Measurements from ENCODE around the gene IGSF6.
"Not testable (repeated sequence)": the region's sequence is repeated elsewhere in the genome, so short reads cannot be mapped to it uniquely, and the experiment has no call there.

IGSF6 gene

GRCh38 chr16:21652453-21652852 is at the start of gene IGSF6:
TSS of gene IGSF6 (minus strand) at chr16:21652608. CDS start at chr16:21652598, 10 bp downstream.
- Histone ChIP-seq H3K27ac (ENCODE audit: low read depth, low read length) (no peak within 1 kb of the TSS), H3K9me3 (ENCODE audit: control insufficient read depth, insufficient read depth, low read depth, low read length) (no peaks in the 10 kb centered on the region), H3K4me3 (ENCODE audit: low read depth, low read length) (no peak within 1 kb of the TSS), H3K4me1 (ENCODE audit: control insufficient read depth, insufficient read depth, low read length) (no peaks in the 10 kb centered on the region), H3K27me3 (ENCODE audit: control insufficient read depth, insufficient read depth, low read length) (no peaks in the 10 kb centered on the region), H3K9ac (ENCODE audit: low read length) (no peak within 1 kb of the TSS), H3K36me3 (ENCODE audit: control insufficient read depth, insufficient read depth, low read length) (peaks cover 4% of the 10 kb centered on the region)

GRCh38 chr16:21701271-21701670 is 48.9 kb upstream of the IGSF6 start:
- H3K9ac ChIP-seq (ENCODE audit: low read length) = no peak overlapping the region
- no peaks in the 10 kb centered on the region for H3K27me3 ChIP-seq (ENCODE audit: control insufficient read depth, insufficient read depth, low read length)
- H3K27ac ChIP-seq (ENCODE audit: low read depth, low read length) = no peak overlapping the region
- H3K9me3 ChIP-seq (ENCODE audit: control insufficient read depth, insufficient read depth, low read depth, low read length) = no peaks in the 10 kb centered on the region
- no peaks in the 10 kb centered on the region for H3K36me3 ChIP-seq (ENCODE audit: control insufficient read depth, insufficient read depth, low read length)
- H3K4me1 ChIP-seq (ENCODE audit: control insufficient read depth, insufficient read depth, low read length) = no peaks in the 10 kb centered on the region
- no peak overlapping the region for H3K4me3 ChIP-seq (ENCODE audit: low read depth, low read length)

GRCh38 chr16:21698169-21699032 is 46.0 kb upstream of the IGSF6 start:
- Histone ChIP-seq H3K4me1 (ENCODE audit: control insufficient read depth, insufficient read depth, low read length) (no peaks in the 10 kb centered on the region), H3K9me3 (ENCODE audit: control insufficient read depth, insufficient read depth, low read depth, low read length) (no peaks in the 10 kb centered on the region), H3K27me3 (ENCODE audit: control insufficient read depth, insufficient read depth, low read length) (no peaks in the 10 kb centered on the region), H3K9ac (ENCODE audit: low read length) (no peak overlapping the region), H3K27ac (ENCODE audit: low read depth, low read length) (no peak overlapping the region), H3K36me3 (ENCODE audit: control insufficient read depth, insufficient read depth, low read length) (no peaks in the 10 kb centered on the region), H3K4me3 (ENCODE audit: low read depth, low read length) (no peak overlapping the region)

GRCh38 chr16:21697032-21697431 is 44.6 kb upstream of the IGSF6 start:
- no peak overlapping the region for H3K9ac ChIP-seq (ENCODE audit: low read length)
- no peak overlapping the region for H3K27ac ChIP-seq (ENCODE audit: low read depth, low read length)
- no peaks in the 10 kb centered on the region for H3K9me3 ChIP-seq (ENCODE audit: control insufficient read depth, insufficient read depth, low read depth, low read length)
- H3K4me3 ChIP-seq (ENCODE audit: low read depth, low read length) = no peak overlapping the region
- H3K36me3 ChIP-seq (ENCODE audit: control insufficient read depth, insufficient read depth, low read length) = no peaks in the 10 kb centered on the region
- H3K27me3 ChIP-seq (ENCODE audit: control insufficient read depth, insufficient read depth, low read length) = no peaks in the 10 kb centered on the region
- no peaks in the 10 kb centered on the region for H3K4me1 ChIP-seq (ENCODE audit: control insufficient read depth, insufficient read depth, low read length)

- Histone ChIP-seq H3K9me3 (ENCODE audit: control insufficient read depth, insufficient read depth, low read depth, low read length) (no peaks in the 10 kb centered on the region), H3K36me3 (ENCODE audit: control insufficient read depth, insufficient read depth, low read length) (no peaks in the 10 kb centered on the region), H3K27me3 (ENCODE audit: control insufficient read depth, insufficient read depth, low read length) (no peaks in the 10 kb centered on the region), H3K4me3 (ENCODE audit: low read depth, low read length) (no peak overlapping the region), H3K4me1 (ENCODE audit: control insufficient read depth, insufficient read depth, low read length) (no peaks in the 10 kb centered on the region), H3K9ac (ENCODE audit: low read length) (no peak overlapping the region), H3K27ac (ENCODE audit: low read depth, low read length) (no peak overlapping the region)
Measured at GRCh38 chr16:21694609-21695008, 42.2 kb upstream of the IGSF6 start.

GRCh38 chr16:21690967-21691366 is 38.6 kb upstream of the IGSF6 start:
- not testable (repeated sequence) for H3K9me3 ChIP-seq (ENCODE audit: control insufficient read depth, insufficient read depth, low read depth, low read length); H3K4me3 ChIP-seq (ENCODE audit: low read depth, low read length); H3K9ac ChIP-seq (ENCODE audit: low read length); H3K27me3 ChIP-seq (ENCODE audit: control insufficient read depth, insufficient read depth, low read length); H3K27ac ChIP-seq (ENCODE audit: low read depth, low read length); H3K4me1 ChIP-seq (ENCODE audit: control insufficient read depth, insufficient read depth, low read length); H3K36me3 ChIP-seq (ENCODE audit: control insufficient read depth, insufficient read depth, low read length)

GRCh38 chr16:21689107-21689506 is 36.7 kb upstream of the IGSF6 start:
- no peaks in the 10 kb centered on the region for H3K36me3 ChIP-seq (ENCODE audit: control insufficient read depth, insufficient read depth, low read length)
- peaks cover 4% of the 10 kb centered on the region; the same call in 1 of the 2 replicates for H3K9me3 ChIP-seq (ENCODE audit: control insufficient read depth, insufficient read depth, low read depth, low read length)
- H3K4me3 ChIP-seq (ENCODE audit: low read depth, low read length) = no peak overlapping the region
- no peak overlapping the region for H3K9ac ChIP-seq (ENCODE audit: low read length)
- H3K27me3 ChIP-seq (ENCODE audit: control insufficient read depth, insufficient read depth, low read length) = no peaks in the 10 kb centered on the region
- H3K27ac ChIP-seq (ENCODE audit: low read depth, low read length) = no peak overlapping the region
- no peaks in the 10 kb centered on the region for H3K4me1 ChIP-seq (ENCODE audit: control insufficient read depth, insufficient read depth, low read length)

GRCh38 chr16:21685034-21685455 is 32.6 kb upstream of the IGSF6 start:
- H3K36me3 ChIP-seq (ENCODE audit: control insufficient read depth, insufficient read depth, low read length) = no peaks in the 10 kb centered on the region
- H3K27ac ChIP-seq (ENCODE audit: low read depth, low read length) = no peak overlapping the region
- H3K27me3 ChIP-seq (ENCODE audit: control insufficient read depth, insufficient read depth, low read length) = peaks cover 4% of the 10 kb centered on the region; the same call in 1 of the 2 replicates
- H3K9ac ChIP-seq (ENCODE audit: low read length) = no peak overlapping the region
- H3K4me1 ChIP-seq (ENCODE audit: control insufficient read depth, insufficient read depth, low read length) = no peaks in the 10 kb centered on the region
- no peak overlapping the region for H3K4me3 ChIP-seq (ENCODE audit: low read depth, low read length)
- H3K9me3 ChIP-seq (ENCODE audit: control insufficient read depth, insufficient read depth, low read depth, low read length) = peaks cover 4% of the 10 kb centered on the region; the same call in 1 of the 2 replicates

GRCh38 chr16:21684199-21684598 is 31.8 kb upstream of the IGSF6 start:
- peaks cover 4% of the 10 kb centered on the region; the same call in 1 of the 2 replicates for H3K27me3 ChIP-seq (ENCODE audit: control insufficient read depth, insufficient read depth, low read length)
- no peaks in the 10 kb centered on the region for H3K4me1 ChIP-seq (ENCODE audit: control insufficient read depth, insufficient read depth, low read length)
- peaks cover 4% of the 10 kb centered on the region; the same call in 1 of the 2 replicates for H3K9me3 ChIP-seq (ENCODE audit: control insufficient read depth, insufficient read depth, low read depth, low read length)
- H3K4me3 ChIP-seq (ENCODE audit: low read depth, low read length) = no peak overlapping the region
- H3K27ac ChIP-seq (ENCODE audit: low read depth, low read length) = no peak overlapping the region
- no peak overlapping the region for H3K9ac ChIP-seq (ENCODE audit: low read length)
- no peaks in the 10 kb centered on the region for H3K36me3 ChIP-seq (ENCODE audit: control insufficient read depth, insufficient read depth, low read length)

- Histone ChIP-seq H3K36me3 (ENCODE audit: control insufficient read depth, insufficient read depth, low read length) (no peaks in the 10 kb centered on the region), H3K9ac (ENCODE audit: low read length) (no peak overlapping the region), H3K9me3 (ENCODE audit: control insufficient read depth, insufficient read depth, low read depth, low read length) (no peaks in the 10 kb centered on the region), H3K4me3 (ENCODE audit: low read depth, low read length) (no peak overlapping the region), H3K27me3 (ENCODE audit: control insufficient read depth, insufficient read depth, low read length) (peaks cover 4% of the 10 kb centered on the region; the same call in 1 of the 2 replicates), H3K4me1 (ENCODE audit: control insufficient read depth, insufficient read depth, low read length) (no peaks in the 10 kb centered on the region), H3K27ac (ENCODE audit: low read depth, low read length) (no peak overlapping the region)
Measured at GRCh38 chr16:21683184-21683583, 30.8 kb upstream of the IGSF6 start.

- H3K27ac ChIP-seq (ENCODE audit: low read depth, low read length); H3K27me3 ChIP-seq (ENCODE audit: control insufficient read depth, insufficient read depth, low read length); H3K36me3 ChIP-seq (ENCODE audit: control insufficient read depth, insufficient read depth, low read length); H3K4me3 ChIP-seq (ENCODE audit: low read depth, low read length); H3K9me3 ChIP-seq (ENCODE audit: control insufficient read depth, insufficient read depth, low read depth, low read length); H3K9ac ChIP-seq (ENCODE audit: low read length); H3K4me1 ChIP-seq (ENCODE audit: control insufficient read depth, insufficient read depth, low read length): not testable (repeated sequence)
Measured at GRCh38 chr16:21680714-21681113, 28.3 kb upstream of the IGSF6 start.
